Left ventricle myocardium inferior (tissue), 1 donor: ENCODE data around the gene SEC62. TPM values are rescaled to one million over a fixed set of nuclear protein-coding genes. Genes with fewer than 3 reads are reported as not detected.

Source experiments
- DNase-seq: peaks from one replicate; pipeline ENCODE4 v3.0.0-alpha.2; 2020
- H3K27ac ChIP-seq: fragments of 200-600 bp; replicated peaks from 2 replicates; pipeline ENCODE4 v1.8.0; 2021
- H3K27me3 ChIP-seq: fragments of 200-600 bp; 2 replicates; pipeline ENCODE4 v1.8.0; 2021; ENCODE audit warnings: low read depth
- H3K36me3 ChIP-seq: fragments of 200-600 bp; 2 replicates; pipeline ENCODE4 v1.8.0; 2021
- H3K4me1 ChIP-seq: fragments of 200-600 bp; 2 replicates; pipeline ENCODE4 v1.8.0; 2021
- H3K4me3 ChIP-seq: fragments of 200-600 bp; 2 replicates; pipeline ENCODE4 v1.8.0; 2021; ENCODE audit warnings: mild to moderate bottlenecking, moderate library complexity
- H3K9me3 ChIP-seq: fragments of 200-600 bp; replicated peaks from 2 replicates; pipeline ENCODE4 v1.8.0; 2021
- intact Hi-C: fragments of 100-400 bp; cut with micrococcal nuclease; formaldehyde crosslinking; loops from one replicate; pipeline ENCODE4 v1.11.0; 2022
- long read RNA-seq: library from polyadenylated mRNA; unstranded; transcript quantifications from one replicate; pipeline ENCODE4 v2.0.0, GENCODE V29; 2021
- total RNA-seq: library from RNA; stranded (reverse); fragmentation: NEBNext Ultra II Directional; extraction: Animal tissue kit (Norgen Biotek cat#: 25700); gene quantifications from one replicate; pipeline ENCODE4 v1.2.1, GENCODE V29; 2021
- TF ChIP-seq, protein P1 (sequence below): fragments of 200-600 bp; IDR thresholded peaks from 2 replicates; pipeline ENCODE4 v1.8.0; 2021; ENCODE audit warnings: antibody characterized with exemption, mild to moderate bottlenecking, borderline replicate concordance
- donor health status: DM: no; HTN: yes; CAD: no; lungs with severe emphysema.

Gene SEC62, protein sequence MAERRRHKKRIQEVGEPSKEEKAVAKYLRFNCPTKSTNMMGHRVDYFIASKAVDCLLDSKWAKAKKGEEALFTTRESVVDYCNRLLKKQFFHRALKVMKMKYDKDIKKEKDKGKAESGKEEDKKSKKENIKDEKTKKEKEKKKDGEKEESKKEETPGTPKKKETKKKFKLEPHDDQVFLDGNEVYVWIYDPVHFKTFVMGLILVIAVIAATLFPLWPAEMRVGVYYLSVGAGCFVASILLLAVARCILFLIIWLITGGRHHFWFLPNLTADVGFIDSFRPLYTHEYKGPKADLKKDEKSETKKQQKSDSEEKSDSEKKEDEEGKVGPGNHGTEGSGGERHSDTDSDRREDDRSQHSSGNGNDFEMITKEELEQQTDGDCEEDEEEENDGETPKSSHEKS
- 76.5 TPM for total RNA-seq
- long read RNA-seq, full-length matches to known transcripts: 76 of 119 reads
- long read RNA-seq, partial matches to known transcripts: 30 of 119 reads
- long read RNA-seq, other reads (novel, unspliced or antisense): 13 of 119 reads

DNA sequence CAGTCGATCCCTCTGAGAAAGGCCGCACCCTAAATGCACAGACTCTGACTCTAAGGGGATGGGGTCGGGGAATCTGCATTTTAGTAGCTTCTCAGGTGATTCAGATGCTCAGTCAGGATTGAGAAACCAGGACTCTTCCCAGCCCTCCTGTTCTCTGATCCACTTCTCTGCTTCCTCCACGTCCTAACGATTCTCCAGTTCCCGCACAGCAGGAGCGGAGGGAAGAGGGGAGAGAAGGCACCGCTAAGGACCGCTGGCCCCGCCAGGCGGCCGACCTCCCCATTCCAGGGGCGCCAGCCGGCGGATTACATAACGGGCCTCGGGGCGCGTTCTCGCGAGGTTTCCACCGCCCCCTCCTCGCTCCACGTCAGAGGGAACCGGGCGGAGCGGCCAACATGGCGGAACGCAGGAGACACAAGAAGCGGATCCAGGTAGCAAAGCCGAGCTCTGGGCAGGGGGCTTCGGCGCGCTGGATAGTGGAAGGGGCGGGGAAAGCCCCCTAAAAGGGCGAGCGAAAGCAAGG lies at the start of gene SEC62:
Gene SEC62, plus strand, starts transcription at position 380 of the 523 bp plus-strand sequence. Its CDS starts 16 bp downstream, at position 396.
- Histone ChIP-seq H3K4me1 (peaks cover 57% of the 10 kb centered on the region), H3K27me3 (no peaks in the 10 kb centered on the region), H3K36me3 (no peaks in the 10 kb centered on the region), H3K9me3 (no peaks in the 10 kb centered on the region), H3K4me3 (peak within 1 kb of the TSS; percentile 91), H3K27ac (peak within 1 kb of the TSS; percentile 96)
- intact Hi-C loops: no loop called here
- DNase-seq: peak; percentile 95
- TF ChIP-seq, protein P1, sequence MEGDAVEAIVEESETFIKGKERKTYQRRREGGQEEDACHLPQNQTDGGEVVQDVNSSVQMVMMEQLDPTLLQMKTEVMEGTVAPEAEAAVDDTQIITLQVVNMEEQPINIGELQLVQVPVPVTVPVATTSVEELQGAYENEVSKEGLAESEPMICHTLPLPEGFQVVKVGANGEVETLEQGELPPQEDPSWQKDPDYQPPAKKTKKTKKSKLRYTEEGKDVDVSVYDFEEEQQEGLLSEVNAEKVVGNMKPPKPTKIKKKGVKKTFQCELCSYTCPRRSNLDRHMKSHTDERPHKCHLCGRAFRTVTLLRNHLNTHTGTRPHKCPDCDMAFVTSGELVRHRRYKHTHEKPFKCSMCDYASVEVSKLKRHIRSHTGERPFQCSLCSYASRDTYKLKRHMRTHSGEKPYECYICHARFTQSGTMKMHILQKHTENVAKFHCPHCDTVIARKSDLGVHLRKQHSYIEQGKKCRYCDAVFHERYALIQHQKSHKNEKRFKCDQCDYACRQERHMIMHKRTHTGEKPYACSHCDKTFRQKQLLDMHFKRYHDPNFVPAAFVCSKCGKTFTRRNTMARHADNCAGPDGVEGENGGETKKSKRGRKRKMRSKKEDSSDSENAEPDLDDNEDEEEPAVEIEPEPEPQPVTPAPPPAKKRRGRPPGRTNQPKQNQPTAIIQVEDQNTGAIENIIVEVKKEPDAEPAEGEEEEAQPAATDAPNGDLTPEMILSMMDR: peak; percentile 58

DNA sequence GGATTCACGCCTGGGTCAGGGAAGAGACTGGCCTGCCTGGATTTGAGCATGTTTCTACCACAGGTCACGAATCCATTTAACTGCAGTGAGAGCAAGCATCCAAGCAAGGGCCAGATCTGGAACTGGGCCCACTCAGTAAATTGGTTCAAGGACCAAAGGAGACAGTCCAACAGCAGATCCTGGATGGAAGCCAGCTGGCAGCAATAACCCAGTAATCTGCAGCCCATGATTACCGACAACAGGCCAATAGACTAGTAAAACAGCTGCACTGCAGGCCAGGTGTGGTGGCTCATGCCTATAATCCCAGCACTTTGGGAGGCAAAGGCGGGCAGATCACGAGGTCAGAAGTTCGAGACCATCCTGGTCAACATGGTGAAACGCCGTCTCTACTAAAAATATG lies 43.4 kb upstream of the SEC62 start:
- no peak overlapping the region for H3K4me3 ChIP-seq
- TF ChIP-seq, protein P1: no peak
- no peaks in the 10 kb centered on the region for H3K9me3 ChIP-seq
- H3K27ac ChIP-seq: no peak overlapping the region
- no peaks in the 10 kb centered on the region for H3K36me3 ChIP-seq
- peaks cover 4% of the 10 kb centered on the region for H3K4me1 ChIP-seq
- H3K27me3 ChIP-seq: no peaks in the 10 kb centered on the region
- peak; percentile 80 for DNase-seq
- intact Hi-C loops: no loop called here

DNA sequence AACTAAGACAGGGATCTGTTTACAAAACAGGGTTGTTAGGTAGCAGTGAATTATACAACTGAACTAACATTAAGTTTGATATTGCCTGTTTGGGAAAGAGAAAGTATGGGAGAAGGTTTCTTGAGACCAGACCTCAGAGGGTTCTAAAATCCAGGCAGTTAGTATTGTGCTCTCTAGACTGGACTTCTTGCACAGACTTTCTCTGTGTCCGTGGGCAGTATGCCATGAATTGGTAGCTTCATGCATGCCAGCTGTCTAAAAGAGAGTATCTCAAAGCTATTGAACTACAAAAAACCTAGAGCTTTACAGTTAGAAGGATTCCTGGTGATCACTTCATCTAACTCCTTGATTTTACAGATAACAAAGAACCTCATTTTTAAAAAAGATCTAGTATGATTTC lies 42.8 kb upstream of the SEC62 start:
- Histone ChIP-seq H3K4me1 (peaks cover 4% of the 10 kb centered on the region), H3K9me3 (no peaks in the 10 kb centered on the region), H3K27me3 (no peaks in the 10 kb centered on the region), H3K36me3 (no peaks in the 10 kb centered on the region), H3K4me3 (no peak overlapping the region), H3K27ac (no peak overlapping the region)
- intact Hi-C loops: no loop called here
- TF ChIP-seq, protein P1: no peak
- no peak for DNase-seq

DNA sequence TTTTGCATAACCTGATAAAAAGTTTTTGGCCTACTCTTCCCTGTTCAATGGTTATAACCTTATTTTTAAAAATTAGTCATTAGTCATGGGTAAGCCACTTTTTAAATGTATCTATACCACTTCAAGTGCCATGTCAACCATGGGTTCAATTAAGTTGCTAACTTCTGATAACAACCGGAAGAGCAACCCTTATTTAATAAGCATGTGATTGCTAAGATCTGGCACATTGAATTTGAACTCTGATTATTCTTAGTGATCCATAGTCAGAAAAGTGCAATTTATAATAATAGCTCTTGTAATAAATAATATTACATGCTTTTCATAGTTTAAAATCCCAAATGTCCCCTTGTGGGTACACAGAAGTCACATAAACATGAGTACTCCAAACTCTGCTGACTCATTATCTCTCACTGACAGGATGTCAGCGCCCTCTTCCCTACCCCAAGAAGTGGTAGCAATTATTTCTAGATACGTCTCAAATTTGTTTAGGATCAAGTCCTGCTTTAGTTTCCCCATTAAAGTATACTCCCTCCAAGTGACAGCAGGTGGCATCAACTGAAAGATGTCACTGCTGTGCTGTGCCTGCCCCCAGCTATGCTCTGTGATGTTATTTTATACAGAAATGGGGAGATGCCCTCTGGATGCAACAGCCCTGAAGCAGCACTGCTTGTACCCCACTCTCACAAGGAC lies 36.6 kb upstream of the SEC62 start:
- intact Hi-C loops: no loop called here

DNA sequence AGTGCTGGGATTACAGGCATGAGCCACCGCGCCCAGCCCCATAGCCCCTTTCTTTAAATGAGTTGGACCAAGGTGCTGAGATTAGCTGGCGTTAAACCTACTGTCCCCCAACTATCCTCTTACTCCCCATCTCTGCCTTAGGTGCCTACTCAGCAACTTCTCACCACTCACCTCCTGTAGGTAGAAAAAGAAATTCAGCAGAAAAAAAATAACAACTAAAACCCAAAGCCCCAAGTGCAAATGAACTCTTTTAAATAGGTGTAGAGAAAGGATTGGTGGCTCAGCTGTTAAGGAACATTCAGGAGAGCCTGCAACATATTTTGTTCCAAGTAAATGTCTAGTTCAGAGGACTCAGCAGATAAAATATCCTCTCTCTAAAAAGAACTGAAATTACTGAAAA lies 35.8 kb upstream of the SEC62 start:
- no peak for DNase-seq
- intact Hi-C loops: no loop called here
- no peaks in the 10 kb centered on the region for H3K4me1 ChIP-seq
- TF ChIP-seq, protein P1: no peak
- H3K36me3 ChIP-seq: no peaks in the 10 kb centered on the region
- H3K4me3 ChIP-seq: no peak overlapping the region
- H3K9me3 ChIP-seq: no peaks in the 10 kb centered on the region
- peaks cover 9% of the 10 kb centered on the region for H3K27me3 ChIP-seq
- no peak overlapping the region for H3K27ac ChIP-seq

More for the DNA sequence above, 36.6 kb upstream of the SEC62 start:
- TF ChIP-seq, protein P1: peak; percentile 18
- Histone ChIP-seq H3K27me3 (peaks cover 9% of the 10 kb centered on the region), H3K27ac (no peak overlapping the region), H3K4me1 (no peaks in the 10 kb centered on the region), H3K36me3 (no peaks in the 10 kb centered on the region), H3K9me3 (no peaks in the 10 kb centered on the region), H3K4me3 (no peak overlapping the region)
- no peak for DNase-seq
